Smooth muscle cell (in vitro differentiated cells): ENCODE measurements around the gene TJP3. TPM values are rescaled to one million over a fixed set of nuclear protein-coding genes. Genes with fewer than 3 reads are reported as not detected.

Source experiments
- DNase-seq: peaks from one replicate; lab custom pipeline; 2025; ENCODE audit not compliant: unreplicated experiment; lab: John Stamatoyannopoulos, UW
- H2AFZ ChIP-seq: fragments of 200-600 bp; sonication (generic); 2 replicates; pipeline ENCODE4 v1.6.0; 2016; ENCODE audit warnings: antibody characterized with exemption, low read depth, mild to moderate bottlenecking
- H3F3A ChIP-seq: fragments of 200-600 bp; sonication (generic); 2 replicates; pipeline ENCODE4 v1.6.0; 2017; ENCODE audit warnings: antibody characterized with exemption, low read depth
- H3K27ac ChIP-seq: fragments of 200-600 bp; sonication (generic); 2 replicates; pipeline ENCODE4 v1.5.1; 2016; ENCODE audit warnings: low read depth, mild to moderate bottlenecking
- H3K27me3 ChIP-seq: fragments of 200-600 bp; sonication (generic); 2 replicates; pipeline ENCODE4 v1.6.1; 2016; ENCODE audit warnings: low read depth, mild to moderate bottlenecking
- H3K36me3 ChIP-seq: fragments of 200-600 bp; sonication (generic); 2 replicates; pipeline ENCODE4 v1.5.1; 2016; ENCODE audit warnings: low read depth
- H3K4me1 ChIP-seq: fragments of 200-600 bp; sonication (generic); 2 replicates; pipeline ENCODE4 v1.5.1; 2016; ENCODE audit warnings: low read depth
- H3K4me2 ChIP-seq: fragments of 200-600 bp; sonication (generic); 2 replicates; pipeline ENCODE4 v1.6.0; 2016; ENCODE audit warnings: mild to moderate bottlenecking
- H3K4me3 ChIP-seq: fragments of 200-600 bp; sonication (generic); 2 replicates; pipeline ENCODE4 v1.5.1; 2016; ENCODE audit warnings: mild to moderate bottlenecking
- H3K79me2 ChIP-seq: fragments of 200-600 bp; sonication (generic); 2 replicates; pipeline ENCODE4 v1.6.0; 2016; ENCODE audit warnings: low read depth, mild to moderate bottlenecking
- H3K9ac ChIP-seq: fragments of 200-600 bp; sonication (generic); 2 replicates; pipeline ENCODE4 v1.6.0; 2016; ENCODE audit warnings: low read depth
- H3K9me3 ChIP-seq: fragments of 200-600 bp; sonication (generic); replicated peaks from 2 replicates; pipeline ENCODE4 v1.5.1; 2016; ENCODE audit warnings: low read depth
- H4K20me1 ChIP-seq: fragments of 200-600 bp; sonication (generic); 2 replicates; pipeline ENCODE4 v1.6.0; 2016; ENCODE audit warnings: low read depth
- WGBS: methylation state at CpG from one replicate; pipeline ENCODE4 v1.1.7; 2016; ENCODE audit warnings: low lambda C conversion rate; 5-methylcytosine and 5-hydroxymethylcytosine counted together
- polyA plus RNA-seq: library from polyadenylated mRNA; unstranded; fragments of >200 nt; fragmentation: Nextera tagmentation; extraction: Ambion mirVana; gene quantifications from 2 replicates; pipeline ENCODE4 v1.2.1, GENCODE V29; 2016
- total RNA-seq: library from RNA; depleted of rRNA; stranded (reverse); fragments of >200 nt; gene quantifications from 2 replicates; pipeline ENCODE4 v1.2.3, GENCODE V29; 2014
- TF ChIP-seq, protein P1 (sequence below): fragments of 200-600 bp; sonication (generic); IDR thresholded peaks from 2 replicates; pipeline ENCODE4 v1.5.1; 2017; ENCODE audit warnings: borderline replicate concordance, mild to moderate bottlenecking, antibody characterized with exemption; ENCODE audit not compliant: insufficient read depth, poor library complexity, severe bottlenecking

TJP3 gene
- total and polyA plus RNA-seq, 2 experiments from 2014 or later: 1.2 to 6.2 TPM

DNA sequence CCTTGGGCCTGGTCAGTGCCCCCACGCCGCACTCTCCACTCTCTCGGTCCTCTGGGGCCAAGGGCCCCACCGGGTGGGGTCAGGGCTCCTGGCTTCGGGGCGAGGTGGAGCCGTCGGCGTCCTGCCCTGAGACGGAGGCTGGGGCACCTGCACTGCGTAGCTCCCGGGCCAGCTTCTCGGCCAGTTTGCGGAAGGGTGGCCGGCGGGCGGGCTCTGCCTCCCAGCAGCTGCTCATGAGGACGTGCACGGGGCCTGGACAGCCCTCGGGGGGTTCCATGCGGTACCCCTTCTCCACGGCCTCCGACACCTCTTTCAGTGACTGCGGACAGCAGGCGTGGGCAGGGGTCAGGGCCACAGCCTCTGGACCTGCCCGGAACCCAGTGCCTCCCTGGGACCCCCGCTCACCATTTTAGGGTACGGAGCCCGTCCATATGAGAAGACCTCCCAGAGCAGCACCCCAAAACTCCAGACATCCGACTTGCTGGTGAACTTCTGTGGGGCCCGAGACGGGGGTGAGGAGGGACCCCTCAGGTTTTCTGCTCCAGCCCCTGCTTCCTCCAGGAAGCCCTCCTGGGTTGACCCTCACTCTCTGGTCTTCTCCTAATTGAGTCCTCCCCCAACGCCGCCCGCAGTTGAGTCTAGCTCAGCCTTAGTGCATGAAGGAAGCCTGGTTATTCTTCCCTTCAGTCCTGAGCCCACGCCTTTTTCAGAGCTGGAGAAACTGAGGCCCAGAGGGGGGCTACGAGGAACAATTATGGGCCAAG, 70.1 kb downstream of the TJP3 start:
- no peak overlapping the region for H3K4me3 ChIP-seq
- DNase-seq: no peak
- H3K9me3 ChIP-seq: peaks cover 8% of the 10 kb centered on the region
- H3K4me2 ChIP-seq: no peak overlapping the region
- H4K20me1 ChIP-seq: no peaks in the 10 kb centered on the region
- no peaks in the 10 kb centered on the region for H3K79me2 ChIP-seq
- TF ChIP-seq, protein P1, sequence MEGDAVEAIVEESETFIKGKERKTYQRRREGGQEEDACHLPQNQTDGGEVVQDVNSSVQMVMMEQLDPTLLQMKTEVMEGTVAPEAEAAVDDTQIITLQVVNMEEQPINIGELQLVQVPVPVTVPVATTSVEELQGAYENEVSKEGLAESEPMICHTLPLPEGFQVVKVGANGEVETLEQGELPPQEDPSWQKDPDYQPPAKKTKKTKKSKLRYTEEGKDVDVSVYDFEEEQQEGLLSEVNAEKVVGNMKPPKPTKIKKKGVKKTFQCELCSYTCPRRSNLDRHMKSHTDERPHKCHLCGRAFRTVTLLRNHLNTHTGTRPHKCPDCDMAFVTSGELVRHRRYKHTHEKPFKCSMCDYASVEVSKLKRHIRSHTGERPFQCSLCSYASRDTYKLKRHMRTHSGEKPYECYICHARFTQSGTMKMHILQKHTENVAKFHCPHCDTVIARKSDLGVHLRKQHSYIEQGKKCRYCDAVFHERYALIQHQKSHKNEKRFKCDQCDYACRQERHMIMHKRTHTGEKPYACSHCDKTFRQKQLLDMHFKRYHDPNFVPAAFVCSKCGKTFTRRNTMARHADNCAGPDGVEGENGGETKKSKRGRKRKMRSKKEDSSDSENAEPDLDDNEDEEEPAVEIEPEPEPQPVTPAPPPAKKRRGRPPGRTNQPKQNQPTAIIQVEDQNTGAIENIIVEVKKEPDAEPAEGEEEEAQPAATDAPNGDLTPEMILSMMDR: no peak
- H3K36me3 ChIP-seq: no peaks in the 10 kb centered on the region
- 88% methylated on average over 33 of the region's 37 CpGs for WGBS
- no peak overlapping the region for H2AFZ ChIP-seq
- H3K27me3 ChIP-seq: no peaks in the 10 kb centered on the region
- H3K4me1 ChIP-seq: no peaks in the 10 kb centered on the region
- no peak overlapping the region for H3K27ac ChIP-seq
- no peaks in the 10 kb centered on the region for H3F3A ChIP-seq
- H3K9ac ChIP-seq: no peak overlapping the region

DNA sequence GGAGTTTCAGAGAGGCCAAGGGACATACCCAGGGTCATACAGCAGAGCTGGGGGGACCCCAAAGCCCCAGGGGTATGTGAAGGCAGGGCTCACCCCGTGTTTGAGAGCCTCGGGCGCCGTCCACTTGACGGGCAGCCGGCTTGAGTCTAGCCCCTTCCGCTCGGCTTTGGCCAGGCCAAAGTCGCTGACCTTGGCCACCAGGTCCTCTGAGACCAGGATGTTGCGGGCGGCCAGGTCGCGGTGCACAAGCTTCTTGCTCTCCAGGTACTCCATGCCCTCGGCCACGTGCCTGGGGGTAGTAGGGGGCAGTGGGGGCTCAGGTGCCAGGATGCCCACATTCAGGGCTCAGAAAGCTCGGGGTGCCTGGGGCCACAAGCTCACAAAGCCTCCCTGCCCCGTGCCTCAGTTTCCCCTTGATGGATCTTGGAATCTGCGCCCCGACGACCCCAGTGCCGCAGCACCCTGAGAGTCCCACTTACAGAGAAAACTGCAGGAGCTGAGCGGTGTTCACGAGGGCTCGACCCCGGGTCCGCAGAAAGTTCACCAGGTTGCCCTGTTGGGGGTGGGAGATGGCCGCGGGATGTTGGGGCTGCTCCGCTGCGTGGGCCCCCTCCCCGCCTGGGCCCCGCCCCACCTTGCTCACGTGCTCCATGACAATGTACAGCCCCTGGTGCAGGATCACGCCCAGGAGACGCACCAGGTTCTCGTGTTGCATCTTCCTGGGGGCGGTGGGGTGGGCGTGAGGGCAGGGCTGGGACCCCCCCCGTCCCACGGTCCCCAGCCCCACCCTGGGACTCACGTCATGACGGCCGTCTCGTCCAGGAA, 70.9 kb downstream of the TJP3 start:
- H3F3A ChIP-seq: no peaks in the 10 kb centered on the region
- no peaks in the 10 kb centered on the region for H4K20me1 ChIP-seq
- peaks cover 4% of the 10 kb centered on the region for H3K27me3 ChIP-seq
- peaks cover 8% of the 10 kb centered on the region for H3K9me3 ChIP-seq
- TF ChIP-seq, protein P1: no peak
- no peaks in the 10 kb centered on the region for H3K36me3 ChIP-seq
- no peak overlapping the region for H3K27ac ChIP-seq
- no peak overlapping the region for H3K4me3 ChIP-seq
- 91% methylated on average over 27 of the region's 44 CpGs for WGBS
- no peaks in the 10 kb centered on the region for H3K4me1 ChIP-seq
- DNase-seq: no peak
- no peaks in the 10 kb centered on the region for H3K79me2 ChIP-seq
- H3K4me2 ChIP-seq: no peak overlapping the region
- H2AFZ ChIP-seq: no peak overlapping the region
- H3K9ac ChIP-seq: no peak overlapping the region

DNA sequence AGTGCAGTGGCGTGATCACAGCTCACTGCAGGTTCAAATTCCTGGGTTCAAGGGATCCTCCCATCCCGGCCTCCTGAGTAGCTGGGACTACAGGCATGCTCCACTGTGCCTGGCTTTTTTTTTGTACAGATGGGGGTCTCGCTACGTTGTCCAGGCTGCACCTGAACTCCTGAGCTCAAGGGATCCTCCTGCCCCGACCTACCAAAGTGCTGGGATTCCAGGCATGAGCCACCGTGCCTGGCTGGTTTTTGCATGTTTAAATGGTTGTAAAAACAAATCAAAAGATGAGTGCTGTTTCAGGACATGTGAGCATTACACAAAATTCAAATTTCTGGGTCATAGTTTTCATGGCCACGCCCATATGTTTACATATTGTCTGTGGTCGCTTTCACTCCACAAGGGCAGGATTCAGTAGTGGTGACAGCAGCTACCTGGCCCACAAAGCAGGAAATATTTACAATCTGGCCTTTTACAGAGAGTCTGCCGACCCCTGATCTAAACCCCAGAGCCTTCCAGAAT, 72.7 kb downstream of the TJP3 start:
- Histone ChIP-seq H3K9me3 (peaks cover 8% of the 10 kb centered on the region), H3F3A (no peaks in the 10 kb centered on the region), H3K4me2 (no peak overlapping the region), H3K27me3 (peaks cover 21% of the 10 kb centered on the region), H3K4me3 (no peak overlapping the region), H3K27ac (no peak overlapping the region), H2AFZ (no peak overlapping the region), H3K79me2 (no peaks in the 10 kb centered on the region), H3K4me1 (peaks cover 4% of the 10 kb centered on the region), H3K9ac (no peak overlapping the region), H4K20me1 (no peaks in the 10 kb centered on the region), H3K36me3 (no peaks in the 10 kb centered on the region)
- WGBS: 96% methylated on average over 9 of the region's 9 CpGs
- TF ChIP-seq, protein P1: no peak
- DNase-seq: no peak
